DMS 273 (cell line): ENCODE data around the gene GAB2.
"Not testable (repeated sequence)": the region's sequence is repeated elsewhere in the genome, so short reads cannot be mapped to it uniquely, and the experiment has no call there.

Source experiments
- DNase-seq: peaks from one replicate; lab custom pipeline; 2025; ENCODE audit not compliant: unreplicated experiment; lab: John Stamatoyannopoulos, UW

The GAB2 gene

DNA sequence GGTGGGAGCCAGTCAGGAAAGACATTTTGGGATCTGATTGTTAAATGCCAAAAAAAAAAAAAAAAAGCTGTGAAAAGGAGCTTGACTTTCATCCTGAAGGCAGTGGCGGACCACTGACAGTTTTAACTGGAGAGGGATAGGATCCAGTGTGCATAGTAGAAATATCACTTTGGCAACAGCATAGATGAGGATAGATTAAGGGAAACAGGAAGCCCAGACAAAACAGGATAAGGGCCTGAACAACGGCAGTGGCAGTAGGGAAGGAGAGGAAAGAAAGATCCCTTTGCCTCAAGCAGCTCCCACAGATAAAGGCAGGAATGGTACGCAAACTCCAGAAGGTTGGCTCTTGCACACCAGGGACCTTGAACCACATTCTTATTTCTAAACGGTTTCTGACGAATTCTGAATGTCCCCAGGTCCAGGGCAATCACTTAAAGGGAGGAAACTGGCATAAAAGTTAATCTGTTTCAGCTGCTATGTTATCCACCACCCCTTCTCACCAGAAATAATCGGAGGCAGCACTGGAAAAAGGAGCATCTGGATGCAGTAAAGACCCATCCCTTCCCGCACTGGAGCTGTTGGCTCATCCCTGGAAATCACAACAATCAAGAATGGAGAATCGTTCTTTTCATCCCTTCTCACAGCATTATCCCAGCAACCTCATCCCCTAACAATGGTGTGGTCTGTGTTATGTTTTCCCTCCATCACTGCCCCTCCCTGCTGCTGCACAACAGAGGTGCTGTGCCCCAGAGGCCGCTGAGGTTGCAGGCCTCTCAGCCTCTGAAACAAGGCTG is 99.1 kb downstream of the GAB2 start:
- peak; percentile 7 for DNase-seq

DNA sequence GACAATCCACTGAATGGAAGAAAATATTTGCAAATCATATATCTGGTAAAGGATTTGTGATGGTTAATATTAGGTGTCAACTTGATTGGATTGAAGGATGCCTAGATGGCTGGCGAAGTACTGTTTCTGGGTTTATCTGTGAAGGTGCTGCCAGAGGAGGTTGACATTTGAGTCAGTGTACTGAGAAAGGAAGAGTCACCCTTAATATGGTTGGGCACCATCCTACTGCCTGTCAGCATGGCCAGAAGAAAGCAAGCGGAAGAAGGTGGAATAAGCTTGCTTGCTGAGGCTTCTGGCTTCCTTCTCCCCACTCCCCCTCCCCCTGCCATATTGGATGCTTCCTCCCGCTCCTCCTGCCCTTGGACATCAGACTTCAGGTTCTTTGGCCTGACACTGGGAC is 101.9 kb downstream of the GAB2 start:
- no peak for DNase-seq

DNA sequence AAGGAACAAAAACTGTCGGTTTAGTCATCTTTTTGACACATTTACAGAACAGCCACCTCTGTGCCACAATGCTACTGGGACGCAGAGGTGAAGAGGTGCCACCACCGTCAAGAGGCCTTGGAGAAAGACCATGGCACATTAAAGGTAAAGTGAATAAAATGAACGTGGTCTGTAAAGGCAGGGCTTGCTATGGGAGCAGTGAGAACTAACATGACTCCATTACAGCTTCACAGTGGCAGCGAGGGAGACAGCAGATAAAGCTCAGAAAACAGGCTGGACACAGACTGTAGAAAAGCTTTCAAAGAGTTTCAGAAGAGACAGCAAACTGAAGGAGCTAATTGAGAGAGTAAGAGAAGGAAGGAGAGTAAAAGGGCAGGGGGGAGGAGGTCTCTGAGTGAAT is 102.9 kb downstream of the GAB2 start:
- DNase-seq: no peak

DNA sequence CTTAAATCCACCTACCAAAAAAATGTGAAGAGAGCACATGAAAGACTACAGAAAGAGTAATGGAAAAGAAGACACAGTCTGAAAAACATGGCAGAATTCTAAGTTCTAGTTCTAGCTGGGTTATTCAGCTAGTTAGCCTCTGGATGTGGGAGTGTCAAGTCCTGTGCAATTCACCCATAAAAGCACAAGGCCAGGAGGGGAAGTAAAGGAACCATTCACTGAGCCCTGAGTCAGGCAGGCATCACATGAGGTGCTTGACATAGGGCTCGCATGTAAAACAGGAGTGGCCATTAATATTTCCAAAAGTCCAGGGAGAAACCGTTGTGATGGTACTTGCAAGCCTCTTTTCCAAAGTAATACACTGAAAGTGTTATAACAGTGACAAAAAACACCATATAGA is 103.7 kb downstream of the GAB2 start:
- no peak for DNase-seq

DNA sequence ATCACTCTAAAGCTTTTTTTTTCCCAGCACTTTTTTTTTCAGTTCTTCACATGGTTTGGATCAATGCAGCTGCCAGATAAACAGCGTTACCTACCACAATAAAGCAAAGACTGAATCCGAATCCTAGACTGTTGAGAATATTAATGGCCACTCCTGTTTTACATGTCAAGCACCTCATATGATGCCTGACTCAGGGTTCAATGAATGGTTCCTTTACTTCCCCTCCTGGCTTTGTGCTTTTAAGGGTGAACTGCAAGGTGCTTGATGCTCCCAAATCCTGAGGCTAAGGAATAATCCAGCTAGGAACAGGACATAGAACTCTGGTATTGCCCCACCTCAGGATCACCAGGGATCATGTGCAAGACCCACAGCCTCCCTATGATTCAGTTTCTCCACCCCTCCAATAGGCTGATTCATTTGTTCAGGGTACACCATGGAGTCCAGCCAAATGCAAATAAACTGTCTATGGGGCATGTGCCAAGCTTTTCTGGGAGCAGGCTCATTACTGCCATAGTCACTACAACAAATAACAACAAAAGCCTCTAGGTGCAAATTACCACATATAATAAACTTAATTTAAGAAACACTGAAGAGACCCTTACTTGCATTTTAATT is 104.3 kb downstream of the GAB2 start:
- peak; percentile 6 for DNase-seq

DNA sequence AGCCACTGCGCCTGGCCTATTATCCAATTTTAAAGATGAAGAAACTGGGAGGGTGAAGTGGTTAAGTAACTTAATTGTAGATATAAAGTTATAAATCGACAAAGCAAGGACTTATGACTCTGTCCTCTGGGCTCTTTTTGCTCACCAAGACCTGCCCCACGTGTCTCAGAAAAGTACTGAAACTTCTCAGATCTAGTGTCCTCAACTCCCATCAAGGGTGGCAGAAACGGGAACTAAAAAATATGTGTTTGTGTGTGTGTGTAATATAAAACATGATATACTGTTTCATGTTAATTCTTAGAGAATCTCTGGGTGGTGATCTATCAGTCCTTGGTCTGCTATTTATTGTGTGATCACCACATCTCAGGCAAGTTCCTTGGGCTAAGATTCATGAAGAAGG is 104.9 kb downstream of the GAB2 start:
- DNase-seq: no peak

DNA sequence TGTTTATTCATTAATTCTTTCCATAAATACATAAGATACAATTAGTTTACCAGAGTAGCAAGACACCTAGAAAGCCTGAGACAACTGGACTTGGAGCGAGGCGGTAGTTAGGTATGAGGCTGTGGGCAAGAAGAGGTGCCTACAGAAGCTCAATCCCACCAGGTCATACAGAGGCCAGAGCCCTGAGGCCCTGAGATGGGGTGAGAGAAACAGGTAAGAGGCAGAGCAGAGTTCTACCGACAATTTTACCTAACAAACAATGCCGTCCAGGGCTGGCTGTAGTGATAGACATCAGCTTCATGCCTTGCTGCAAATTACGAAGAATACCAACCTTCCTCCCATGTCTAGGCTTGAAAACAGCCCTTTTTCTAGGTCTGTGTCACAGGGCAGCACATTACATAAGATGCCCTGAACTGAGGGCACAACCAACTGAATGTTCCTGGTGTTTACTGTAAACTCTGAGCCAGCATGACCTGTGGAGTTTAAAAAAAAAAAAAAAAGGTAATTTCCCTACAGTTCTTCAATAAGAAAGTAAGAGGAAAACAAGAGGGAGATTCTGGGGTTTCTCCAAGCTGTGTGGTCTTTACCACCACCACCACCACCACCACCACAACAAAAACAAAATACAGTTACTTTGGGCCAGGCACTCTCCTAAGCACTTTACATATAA is 105.8 kb downstream of the GAB2 start:
- DNase-seq: no peak

DNA sequence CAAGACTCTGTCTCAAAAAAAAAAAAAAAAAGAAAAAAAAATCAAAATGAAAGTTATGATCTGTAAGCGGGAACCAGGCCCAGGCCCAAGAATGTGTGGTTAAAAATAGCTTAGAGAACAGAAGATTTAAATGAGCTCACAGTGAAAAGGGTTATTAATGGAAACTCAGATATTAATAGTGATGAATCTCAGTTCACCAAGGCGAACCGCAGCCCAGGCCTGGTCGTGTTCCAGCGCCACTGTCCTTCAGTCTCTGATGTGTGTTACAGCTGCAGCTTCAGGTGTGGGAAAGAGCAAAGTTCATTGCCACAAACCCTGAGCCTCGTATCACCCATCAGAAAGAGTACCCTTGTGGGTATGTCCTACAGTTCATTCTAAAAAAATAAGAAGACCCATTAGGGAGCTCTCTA is 107.1 kb downstream of the GAB2 start:
- DNase-seq: no peak

DNA sequence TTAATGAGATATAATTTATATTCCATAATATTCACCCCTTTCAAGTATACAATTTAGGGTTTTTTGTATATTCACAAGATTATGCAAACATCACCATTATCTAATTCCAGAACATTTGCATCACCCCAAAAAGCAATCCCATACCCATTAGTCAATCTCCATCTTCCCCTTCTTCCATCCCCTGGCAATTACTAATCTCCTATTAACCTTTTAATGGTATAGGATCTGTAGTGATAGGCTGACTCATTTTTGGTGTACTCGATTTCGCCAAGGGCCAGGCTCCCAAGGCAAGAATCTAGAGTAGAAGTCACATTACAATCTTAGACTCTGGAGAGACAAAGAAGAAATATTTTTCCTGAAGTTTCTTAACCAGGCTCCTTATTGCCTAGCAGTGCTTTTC is 113.4 kb downstream of the GAB2 start:
- DNase-seq: no peak

DNA sequence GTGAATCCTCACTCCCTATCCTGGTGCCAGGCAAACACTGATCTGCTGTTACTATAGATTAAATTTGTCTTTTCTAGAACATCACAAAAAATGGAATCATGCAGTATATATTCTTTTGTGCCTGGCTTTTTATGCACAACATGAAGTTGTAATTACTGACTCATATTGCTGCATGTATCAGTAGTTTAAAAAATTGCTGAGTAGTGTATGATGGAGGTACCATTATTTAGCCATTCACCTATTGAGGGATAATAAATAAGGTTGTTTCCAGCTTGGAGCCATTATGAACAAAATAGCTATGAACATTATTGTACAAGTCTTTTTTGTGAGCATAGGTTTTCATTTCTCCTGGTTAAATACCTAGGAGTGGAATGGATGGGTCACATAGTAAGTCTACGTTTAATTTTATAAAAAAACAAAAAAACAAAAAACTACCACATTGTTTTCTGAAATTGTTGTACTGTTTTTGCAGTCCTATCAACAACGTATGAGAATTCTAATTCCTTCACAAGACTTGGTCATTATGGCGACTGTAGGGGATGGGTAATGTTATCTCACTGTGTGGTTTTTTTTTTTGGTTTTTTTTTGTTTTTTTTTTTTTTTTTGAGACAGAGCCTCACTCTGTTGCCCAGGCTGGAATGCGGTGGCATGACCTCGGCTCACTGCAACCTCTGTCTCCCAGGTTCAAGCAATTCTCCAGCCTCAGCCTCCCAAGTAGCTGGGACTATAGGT is 117.3 kb downstream of the GAB2 start:
- DNase-seq: no peak

DNA sequence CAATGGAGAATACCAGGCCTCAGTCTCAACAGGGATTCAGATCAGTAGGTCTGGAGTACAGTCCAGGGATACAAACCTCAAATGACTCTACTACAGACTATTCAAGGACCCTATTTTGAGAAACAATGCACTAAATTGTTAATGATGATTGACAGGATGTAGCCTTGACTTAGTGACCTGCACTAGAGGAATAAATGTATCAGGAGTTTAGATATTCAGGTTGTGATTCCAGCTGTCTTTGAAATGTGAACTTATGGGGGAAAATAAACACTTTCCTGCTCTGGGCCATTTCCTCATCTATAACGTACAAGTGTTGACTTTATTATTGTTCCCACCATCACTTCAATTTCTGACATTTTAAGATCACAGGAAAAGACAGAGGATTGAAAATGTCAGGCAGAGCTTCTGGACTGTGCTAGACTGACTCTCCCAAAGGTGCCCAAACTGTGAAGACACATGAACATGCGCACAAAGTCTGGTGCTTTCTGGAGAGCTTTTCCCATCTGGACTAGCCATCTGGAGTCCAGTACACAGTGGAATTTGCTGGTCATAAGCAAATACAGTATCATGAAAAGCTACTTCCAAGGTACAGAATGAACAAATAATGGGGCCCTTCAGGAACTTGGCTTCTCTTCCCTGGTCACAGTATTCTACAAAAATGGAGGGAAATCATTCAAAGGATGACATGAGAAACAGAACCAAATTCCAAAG is 118.5 kb downstream of the GAB2 start:
- DNase-seq: peak; percentile 62

DNA sequence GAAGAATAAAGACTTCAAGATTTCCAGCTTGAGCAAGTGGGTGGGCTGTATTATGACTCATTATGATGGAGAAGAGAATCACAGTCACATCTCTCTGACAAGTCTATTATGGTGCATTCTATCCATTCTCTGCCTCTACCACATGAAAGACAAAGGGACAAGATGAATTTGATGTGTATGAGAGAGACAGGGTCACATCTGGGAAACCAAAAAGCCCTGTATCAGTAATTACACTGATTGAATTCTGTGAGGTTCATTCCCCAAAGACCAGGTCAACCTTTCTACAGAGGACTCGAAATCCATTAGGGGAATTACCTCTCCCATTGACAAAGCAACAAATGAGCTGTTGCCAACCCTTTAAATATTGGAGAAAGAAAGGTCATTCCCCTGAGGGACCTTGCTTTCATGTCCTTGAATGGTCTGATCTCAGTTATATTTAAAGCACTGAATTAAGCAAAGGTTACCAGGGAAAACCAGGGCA is 119.3 kb downstream of the GAB2 start:
- no peak for DNase-seq

DNA sequence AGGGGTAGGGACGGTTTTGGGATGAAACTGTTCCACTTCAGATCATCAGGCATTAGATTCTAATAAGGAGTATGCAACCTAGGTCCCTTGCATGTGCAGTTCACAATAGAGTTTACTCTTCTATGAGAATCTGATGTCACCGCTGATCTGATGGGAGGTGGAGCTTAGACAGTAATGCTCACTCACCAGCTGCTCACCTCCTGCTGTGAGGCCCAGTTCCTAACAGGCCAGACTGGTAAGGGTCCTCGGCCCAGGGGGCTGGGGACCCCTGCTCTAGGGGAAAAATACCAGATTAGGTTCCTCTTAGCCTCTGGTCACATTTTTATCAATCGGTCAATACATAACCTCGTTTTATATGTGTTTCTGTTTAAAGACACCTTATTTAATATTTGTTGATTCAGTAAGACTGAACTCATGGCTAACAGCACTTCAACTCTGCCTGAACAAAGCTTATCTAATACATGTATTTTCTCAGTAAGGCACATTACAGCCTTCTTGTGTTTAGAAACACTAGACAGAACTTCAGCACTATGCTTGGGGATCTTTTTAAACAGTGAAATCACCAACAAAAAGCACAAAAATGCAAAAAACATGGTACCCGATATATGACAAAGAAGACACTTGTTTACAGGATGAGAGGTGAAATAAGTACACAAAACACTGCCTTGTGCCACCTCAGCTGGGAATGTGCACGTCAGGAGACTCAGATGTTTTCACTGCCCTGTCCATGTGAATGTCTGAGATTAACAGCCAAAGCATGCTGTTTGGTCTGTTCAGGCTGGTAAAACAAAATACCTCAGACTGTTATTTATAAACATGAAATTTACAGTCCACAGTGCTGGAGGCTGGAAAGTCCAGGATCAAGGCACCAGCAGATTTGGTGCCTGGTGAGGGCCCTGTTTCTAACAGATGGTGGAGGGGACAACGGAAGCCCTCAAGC is 121.4 kb downstream of the GAB2 start:
- peak; percentile 25 for DNase-seq

DNA sequence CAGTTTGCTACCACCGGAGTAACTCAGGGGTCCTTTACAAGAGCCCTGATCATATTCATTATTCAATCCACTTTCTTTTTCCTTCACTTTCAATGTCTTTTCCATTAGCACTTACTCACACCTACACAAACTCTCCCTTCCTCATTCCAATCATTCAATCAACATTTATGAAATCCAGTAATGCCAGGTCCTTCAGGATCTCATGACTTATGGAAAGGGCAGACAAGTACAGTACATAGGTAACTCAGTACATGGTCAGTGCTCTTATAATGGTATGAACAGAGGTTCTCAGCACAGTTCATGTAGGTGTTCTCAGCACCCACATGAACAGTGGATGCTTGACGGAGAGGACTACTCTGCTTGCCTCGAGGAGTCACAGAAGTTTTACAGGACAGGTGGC is 122.3 kb downstream of the GAB2 start:
- DNase-seq: no peak

DNA sequence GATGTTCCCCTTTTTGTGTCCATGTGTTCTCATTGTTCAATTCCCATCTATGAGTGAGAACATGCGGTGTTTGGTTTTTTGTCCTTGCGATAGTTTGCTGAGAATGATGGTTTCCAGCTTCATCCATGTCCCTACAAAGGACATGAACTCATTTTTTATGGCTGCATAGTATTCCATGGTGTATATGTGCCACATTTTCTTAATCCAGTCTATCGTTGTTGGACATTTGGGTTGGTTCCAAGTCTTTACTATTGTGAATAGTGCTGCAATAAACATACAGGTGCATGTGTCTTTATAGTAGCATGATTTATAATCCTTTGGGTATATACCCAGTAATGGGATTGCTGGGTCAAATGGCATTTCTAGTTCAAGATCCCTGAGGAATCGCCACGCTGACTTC is 123.5 kb downstream of the GAB2 start:
- not testable (repeated sequence) for DNase-seq

DNA sequence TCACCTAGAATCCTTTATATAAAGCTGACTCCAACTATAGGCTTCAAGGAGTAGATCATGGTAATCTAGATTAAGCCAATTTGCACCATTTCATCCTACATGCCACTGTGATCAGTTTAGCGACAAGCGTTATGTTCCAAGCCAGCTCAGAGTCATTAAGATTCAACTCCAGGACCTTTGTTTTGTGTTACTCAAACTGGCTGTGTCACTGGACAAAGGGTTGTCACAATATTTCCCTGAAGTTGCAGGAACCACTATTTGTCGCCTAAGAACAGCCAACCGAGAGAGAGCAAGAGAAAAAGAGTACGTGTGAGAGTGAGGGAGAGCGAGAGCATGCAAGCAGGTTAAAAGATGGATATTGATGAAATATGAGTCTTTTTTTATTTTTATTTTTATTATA is 124.1 kb downstream of the GAB2 start:
- DNase-seq: no peak

DNA sequence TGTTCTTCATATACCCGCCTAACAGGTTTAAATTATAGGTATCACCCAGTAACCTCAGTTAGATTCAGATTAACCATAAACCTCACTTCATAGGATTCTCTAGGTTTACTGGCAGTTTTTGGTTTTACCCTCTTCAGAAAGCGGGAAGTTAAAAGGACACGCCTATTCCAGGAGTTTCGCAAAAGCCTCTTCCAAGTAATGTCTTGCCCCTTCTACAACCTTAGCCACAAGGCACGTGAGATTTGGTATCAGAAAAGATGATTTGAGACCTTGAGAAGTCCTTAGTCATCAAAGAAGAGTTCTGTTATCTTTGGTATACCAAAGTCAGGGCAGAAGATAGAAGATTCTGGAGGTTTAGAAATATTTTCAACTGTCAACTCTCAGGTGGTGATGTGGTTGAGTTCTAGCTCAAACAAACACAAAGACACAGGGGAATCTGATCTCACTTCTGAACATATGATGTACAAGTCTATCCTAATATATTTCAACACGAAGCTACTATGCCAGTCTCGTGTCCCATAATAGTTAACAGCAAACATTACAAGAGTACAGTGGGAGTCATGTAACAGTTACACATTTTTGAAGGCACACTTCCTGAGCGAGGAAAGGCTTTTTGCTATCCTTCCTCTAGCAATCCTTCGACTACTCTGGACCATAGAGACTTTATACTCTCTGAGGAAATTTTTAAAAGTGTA is 125.4 kb downstream of the GAB2 start:
- DNase-seq: no peak

DNA sequence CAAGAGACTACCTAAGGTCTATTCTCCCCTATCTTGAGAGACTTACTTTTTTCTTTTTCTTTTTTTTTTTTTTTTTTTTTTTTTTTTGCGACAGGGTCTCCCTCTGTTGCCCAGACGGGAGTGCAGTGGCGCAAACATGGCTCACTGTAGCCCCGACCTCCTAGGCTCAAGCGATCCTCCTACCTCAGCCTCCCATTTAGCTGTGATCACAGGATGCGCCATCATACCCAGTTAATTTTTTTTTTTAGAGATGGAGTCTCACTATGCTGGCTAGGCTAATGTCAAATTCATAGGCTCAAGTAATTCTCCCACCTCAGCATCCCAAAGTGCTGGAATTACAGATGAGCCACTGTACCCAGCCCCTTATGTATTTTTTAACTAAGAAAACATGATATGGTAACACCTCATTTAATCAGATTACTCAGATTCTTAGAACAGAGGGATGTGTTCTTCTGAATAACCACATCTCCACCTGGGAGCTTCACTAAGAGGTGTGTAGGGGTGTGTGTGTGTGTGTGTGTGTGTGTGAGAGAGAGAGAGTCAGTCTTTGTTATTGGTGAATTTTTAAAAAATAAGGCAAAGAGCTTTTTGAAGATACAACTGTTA is 126.0 kb downstream of the GAB2 start:
- DNase-seq: no peak
